Activated naive CD4-positive, alpha-beta T cell treated with anti-CD3 and anti-CD28 coated beads for 36 hours (primary cell): ENCODE results near the gene OBP2A. TPM values are rescaled to one million over a fixed set of nuclear protein-coding genes. Genes with fewer than 3 reads are reported as not detected.
"Not testable (repeated sequence)": the region's sequence is repeated elsewhere in the genome, so short reads cannot be mapped to it uniquely, and the experiment has no call there.

Experiments used
- CTCF ChIA-PET: fragments of 350-600 bp; sonication (Branson Sonifier 250); formaldehyde crosslinking; loops from one replicate; lab custom pipeline; 2021; ENCODE audit warnings: antibody characterized with exemption; lab: Charles Lee
- DNase-seq: peaks from one replicate; pipeline ENCODE4 v3.0.0-alpha.2; 2020
- H3K27ac Mint-ChIP-seq: one replicate; pipeline ENCODE4 v1.8.0; 2021; ENCODE audit warnings: mild to moderate bottlenecking, mixed read lengths
- H3K27me3 Mint-ChIP-seq: one replicate; pipeline ENCODE4 v1.8.0; 2021; ENCODE audit warnings: low read depth, mixed read lengths
- H3K36me3 Mint-ChIP-seq: one replicate; pipeline ENCODE4 v1.8.0; 2021; ENCODE audit warnings: low read depth, mixed read lengths
- H3K4me1 Mint-ChIP-seq: one replicate; pipeline ENCODE4 v1.8.0; 2021; ENCODE audit warnings: low read depth, mixed read lengths
- H3K4me3 Mint-ChIP-seq: one replicate; pipeline ENCODE4 v1.8.0; 2021; ENCODE audit warnings: mild to moderate bottlenecking, moderate library complexity, mixed read lengths
- H3K9me3 Mint-ChIP-seq: one replicate; pipeline ENCODE4 v1.8.0; 2021; ENCODE audit warnings: mixed read lengths
- intact Hi-C: fragments of 100-400 bp; cut with micrococcal nuclease; formaldehyde crosslinking; loops from one replicate; pipeline ENCODE4 v1.15.1; 2023
- total RNA-seq, 2 experiments: library from RNA; stranded (reverse); gene quantifications; one replicate each; pipeline ENCODE4 v1.2.3, GENCODE V29; 2021

Gene OBP2A
- total RNA-seq, 2 experiments from 2014 or later, result not detected

DNA sequence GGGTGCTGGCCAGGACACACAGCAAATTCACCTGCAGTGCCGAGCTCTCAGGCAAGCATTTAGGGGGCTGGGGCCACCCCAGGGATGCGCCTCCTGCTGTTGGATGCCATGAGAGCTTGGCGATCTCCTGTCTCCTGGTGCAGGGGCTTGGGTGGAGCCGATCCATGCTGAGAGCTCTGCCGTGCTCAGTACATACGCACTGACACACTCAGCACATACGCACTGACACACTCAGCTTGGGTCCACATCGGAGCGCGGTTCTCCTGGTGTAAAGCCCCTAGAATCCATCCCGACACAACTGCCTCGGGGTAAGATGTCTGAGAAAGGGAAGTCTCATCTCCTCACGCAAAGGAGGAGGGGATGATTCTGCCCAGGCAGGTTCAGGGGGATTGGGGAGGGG, 10.3 kb upstream of the OBP2A start:
- CTCF ChIA-PET, intact Hi-C loops, H3K9me3 Mint-ChIP-seq, DNase-seq, H3K4me3 Mint-ChIP-seq, H3K27ac Mint-ChIP-seq, H3K4me1 Mint-ChIP-seq, H3K36me3 Mint-ChIP-seq: not testable (repeated sequence)
- H3K27me3 Mint-ChIP-seq, result peaks cover 14% of the 10 kb centered on the region

- H3K9me3 Mint-ChIP-seq, result no peaks in the 10 kb centered on the region
- no peak overlapping the region for H3K27ac Mint-ChIP-seq
- no peak overlapping the region for H3K4me3 Mint-ChIP-seq
- CTCF ChIA-PET, result no interaction called here
- no peaks in the 10 kb centered on the region for H3K36me3 Mint-ChIP-seq
- intact Hi-C loops, result no loop called here
- no peaks in the 10 kb centered on the region for H3K4me1 Mint-ChIP-seq
- DNase-seq, result no peak
- H3K27me3 Mint-ChIP-seq, result peaks cover 14% of the 10 kb centered on the region
Observed at GRCh38 chr9:135536216-135536615, 9.7 kb upstream of the OBP2A start.

- DNase-seq, H3K4me3 Mint-ChIP-seq, H3K27ac Mint-ChIP-seq, intact Hi-C loops, H3K4me1 Mint-ChIP-seq, H3K36me3 Mint-ChIP-seq, CTCF ChIA-PET, H3K9me3 Mint-ChIP-seq: not testable (repeated sequence)
- peaks cover 11% of the 10 kb centered on the region for H3K27me3 Mint-ChIP-seq
Observed at GRCh38 chr9:135543262-135543894, 2.5 kb upstream of the OBP2A start.

DNA sequence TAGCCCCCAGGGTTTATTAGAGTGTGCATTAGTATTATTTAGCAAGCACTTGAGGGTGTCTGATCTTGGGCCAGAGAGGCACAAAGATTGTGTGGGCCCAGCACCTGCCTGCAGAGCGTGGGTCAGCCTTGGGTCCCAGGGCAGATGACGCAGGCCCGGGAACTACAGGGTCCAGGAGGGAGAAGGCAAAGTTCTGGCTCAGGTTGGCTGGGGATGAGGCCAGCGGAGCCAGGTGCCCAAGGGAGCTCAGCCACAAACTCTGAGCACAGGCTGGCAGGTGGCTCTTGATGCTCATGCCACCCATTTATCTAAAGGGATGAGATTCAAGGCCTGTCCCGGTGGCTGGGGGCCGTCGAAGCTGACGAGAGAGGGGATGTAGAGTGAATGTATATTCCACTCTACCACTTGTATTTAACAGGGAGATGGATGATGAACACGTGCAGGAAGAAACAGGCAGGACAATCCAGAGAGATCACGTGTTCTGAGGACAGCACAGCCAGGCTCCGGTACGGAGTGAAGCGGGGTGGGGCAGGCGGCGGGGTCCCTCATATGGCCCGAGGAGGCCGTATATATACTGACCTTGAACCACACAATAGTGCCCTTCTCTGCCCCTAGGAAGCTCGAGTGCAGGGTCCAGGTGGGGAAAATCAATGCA, 818 bp upstream of the OBP2A start:
- H3K27ac Mint-ChIP-seq, result no peak overlapping the region
- no peak for DNase-seq
- no peak overlapping the region for H3K4me3 Mint-ChIP-seq
- H3K4me1 Mint-ChIP-seq, result no peaks in the 10 kb centered on the region
- intact Hi-C loops, result no loop called here
- CTCF ChIA-PET, result no interaction called here
- H3K36me3 Mint-ChIP-seq, result no peaks in the 10 kb centered on the region
- no peaks in the 10 kb centered on the region for H3K9me3 Mint-ChIP-seq
- peaks cover 6% of the 10 kb centered on the region for H3K27me3 Mint-ChIP-seq

GRCh38 chr9:135546792-135547617, 1.1 kb downstream of the OBP2A start:
- H3K27ac Mint-ChIP-seq, DNase-seq, H3K4me1 Mint-ChIP-seq, CTCF ChIA-PET, H3K27me3 Mint-ChIP-seq, H3K36me3 Mint-ChIP-seq, intact Hi-C loops, H3K4me3 Mint-ChIP-seq, H3K9me3 Mint-ChIP-seq: not testable (repeated sequence)

DNA sequence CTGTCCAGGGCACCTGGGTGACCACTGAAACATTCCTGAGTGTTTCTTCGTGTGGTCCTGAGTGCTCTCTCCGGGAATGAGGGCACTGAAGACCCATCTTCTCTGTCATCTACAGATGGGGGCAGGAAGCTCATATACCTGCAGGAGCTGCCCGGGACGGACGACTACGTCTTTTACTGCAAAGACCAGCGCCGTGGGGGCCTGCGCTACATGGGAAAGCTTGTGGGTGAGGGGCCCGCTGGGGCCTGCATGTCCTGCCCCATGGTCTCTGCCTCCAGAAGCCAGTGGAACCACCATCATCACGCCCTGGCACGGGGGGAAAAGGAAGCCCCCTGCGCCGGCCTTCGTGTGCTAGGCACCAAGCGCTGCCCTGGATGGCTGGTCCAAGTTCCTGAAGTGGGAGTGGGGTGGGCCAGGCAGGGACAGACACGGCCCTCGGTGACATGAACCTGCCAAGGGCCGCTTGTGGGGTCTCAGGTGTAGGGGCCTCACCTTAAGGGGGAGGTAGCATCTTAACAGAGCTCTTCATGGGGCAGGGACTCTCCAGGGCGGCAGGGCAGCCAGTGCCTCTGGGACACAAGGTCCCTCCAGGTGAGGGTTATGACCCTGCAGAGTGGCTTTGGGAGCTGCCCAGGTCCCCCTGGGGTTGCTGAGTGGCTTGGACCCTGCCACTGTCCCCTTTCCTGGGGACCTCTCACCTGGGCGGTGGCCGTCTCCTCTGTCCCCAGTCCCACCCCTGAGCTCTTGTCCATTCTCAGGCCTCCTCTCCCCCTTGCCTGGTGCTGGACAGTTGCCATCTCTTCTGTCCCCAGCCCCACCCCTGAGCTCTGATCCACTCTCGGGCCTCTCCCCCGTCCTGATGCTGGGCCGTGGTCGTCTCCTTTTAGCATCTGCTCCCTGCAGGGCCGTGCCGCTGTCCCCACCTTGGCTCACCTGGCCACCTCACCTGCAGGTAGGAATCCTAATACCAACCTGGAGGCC, 2.1 kb downstream of the OBP2A start:
- no peak for DNase-seq
- Mint-ChIP-seq H3K27ac (no peak overlapping the region), H3K27me3 (peaks cover 1% of the 10 kb centered on the region), H3K4me3 (no peak overlapping the region), H3K9me3 (no peaks in the 10 kb centered on the region), H3K36me3 (no peaks in the 10 kb centered on the region), H3K4me1 (no peaks in the 10 kb centered on the region)
- intact Hi-C loops, result no loop called here
- CTCF ChIA-PET, result no interaction called here

- H3K27ac Mint-ChIP-seq, H3K4me3 Mint-ChIP-seq, H3K36me3 Mint-ChIP-seq, H3K9me3 Mint-ChIP-seq, DNase-seq, intact Hi-C loops, H3K4me1 Mint-ChIP-seq, H3K27me3 Mint-ChIP-seq, CTCF ChIA-PET: not testable (repeated sequence)
Observed at GRCh38 chr9:135549478-135550343, 3.8 kb downstream of the OBP2A start.

- CTCF ChIA-PET, result interaction anchor here (1.7 kb wide), 1 partner anchor 45 kb away, joined by 4 read pairs; no protein-coding TSS in a partner anchor
- H3K4me1 Mint-ChIP-seq, result no peaks in the 10 kb centered on the region
- H3K4me3 Mint-ChIP-seq, result no peak overlapping the region
- H3K27ac Mint-ChIP-seq, result no peak overlapping the region
- no peaks in the 10 kb centered on the region for H3K36me3 Mint-ChIP-seq
- intact Hi-C loops, result no loop called here
- H3K27me3 Mint-ChIP-seq, result no peaks in the 10 kb centered on the region
- no peak for DNase-seq
- no peaks in the 10 kb centered on the region for H3K9me3 Mint-ChIP-seq
Observed at GRCh38 chr9:135550344-135550918, 4.5 kb downstream of the OBP2A start.

DNA sequence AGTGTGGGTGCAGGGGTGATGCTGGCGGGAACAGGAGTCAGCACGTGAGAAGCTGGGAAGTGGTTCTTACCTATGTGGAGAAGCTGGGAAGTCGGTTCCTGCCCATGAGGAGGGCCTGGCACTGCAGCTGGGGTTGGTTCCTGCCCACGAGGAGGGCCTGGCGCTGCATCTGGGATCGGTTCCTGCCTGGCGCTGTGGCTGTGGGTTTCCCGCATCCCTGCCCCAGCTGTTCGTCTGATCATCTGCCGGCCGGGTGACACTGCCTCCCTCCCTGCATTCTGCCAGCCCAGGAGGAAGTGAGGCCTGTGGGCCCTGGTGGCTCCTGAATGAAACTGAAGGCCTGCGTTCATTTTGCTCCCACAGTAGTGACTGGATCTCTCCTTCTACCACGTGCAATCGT, 5.1 kb downstream of the OBP2A start:
- Mint-ChIP-seq H3K27me3 (no peaks in the 10 kb centered on the region), H3K36me3 (no peaks in the 10 kb centered on the region), H3K27ac (no peak overlapping the region), H3K4me3 (no peak overlapping the region), H3K4me1 (no peaks in the 10 kb centered on the region), H3K9me3 (no peaks in the 10 kb centered on the region)
- intact Hi-C loops, result no loop called here
- CTCF ChIA-PET, result interaction anchor here (1.7 kb wide), 1 partner anchor 46 kb away, joined by 4 read pairs; no protein-coding TSS in a partner anchor
- DNase-seq, result no peak

- CTCF ChIA-PET, result interaction anchor here (1.7 kb wide), 1 partner anchor 46 kb away, joined by 4 read pairs; no protein-coding TSS in a partner anchor
- H3K27ac Mint-ChIP-seq, result no peak overlapping the region
- H3K9me3 Mint-ChIP-seq, result no peaks in the 10 kb centered on the region
- no peaks in the 10 kb centered on the region for H3K27me3 Mint-ChIP-seq
- no peaks in the 10 kb centered on the region for H3K4me1 Mint-ChIP-seq
- intact Hi-C loops, result no loop called here
- H3K4me3 Mint-ChIP-seq, result no peak overlapping the region
- H3K36me3 Mint-ChIP-seq, result no peaks in the 10 kb centered on the region
- DNase-seq, result no peak
Observed at GRCh38 chr9:135551456-135551855, 5.5 kb downstream of the OBP2A start.
